H1 (cell line): Measurements from ENCODE around the gene CAPS. TPM values are rescaled to one million over a fixed set of nuclear protein-coding genes. Genes with fewer than 3 reads are reported as not detected.
A peak's percentile ranks its signal among the peaks of the same experiment; 100 is the strongest.

ENCODE experiments used
- BACH1 ChIP-seq: IDR thresholded peaks from 2 replicates; pipeline ENCODE4 v1.6.1; 2012; ENCODE audit warnings: low read length, improper control_type of control experiment
- BCL11A ChIP-seq, 2 experiments: IDR thresholded peaks; one replicate each; pipeline ENCODE4 v1.6.1; 2011; ENCODE audit warnings: low read depth in 2 of 2, low read length in 2 of 2, mild to moderate bottlenecking in 2 of 2
- CTBP2 ChIP-seq: IDR thresholded peaks from 2 replicates; pipeline ENCODE4 v1.7.0; 2011; ENCODE audit warnings: borderline replicate concordance, mild to moderate bottlenecking, moderate library complexity, mixed read lengths, low read length; ENCODE audit not compliant: insufficient read depth, insufficient read length
- EGR1 ChIP-seq: IDR thresholded peaks from 2 replicates; pipeline ENCODE4 v1.6.1; 2011; ENCODE audit warnings: low read depth, low read length, borderline replicate concordance
- FOSL1 ChIP-seq: IDR thresholded peaks from 2 replicates; pipeline ENCODE4 v1.6.1; 2011; ENCODE audit warnings: mild to moderate bottlenecking, low read depth, low read length, moderate library complexity; ENCODE audit not compliant: insufficient read depth
- JUN ChIP-seq: IDR thresholded peaks from 2 replicates; pipeline ENCODE4 v1.6.1; 2011; ENCODE audit warnings: low read depth, mild to moderate bottlenecking, improper control_type of control experiment, low read length
- JUND ChIP-seq: IDR thresholded peaks from 2 replicates; pipeline ENCODE4 v1.6.1; 2011; ENCODE audit warnings: mild to moderate bottlenecking, improper control_type of control experiment, low read length
- KDM1A ChIP-seq: fragments of 200-600, 300-600 bp; sonication (generic); IDR thresholded peaks from 2 replicates; pipeline ENCODE4 v1.7.1; 2016; ENCODE audit warnings: mild to moderate bottlenecking, low read length, borderline replicate concordance
- KDM4A ChIP-seq: IDR thresholded peaks from one replicate; pipeline ENCODE4 v1.7.1; 2012; ENCODE audit warnings: low read depth, mild to moderate bottlenecking, moderate library complexity, low read length, inconsistent platforms; ENCODE audit not compliant: severe bottlenecking
- KDM5A ChIP-seq: fragments of 200-600 bp; IDR thresholded peaks from 2 replicates; pipeline ENCODE4 v1.7.1; 2012; ENCODE audit warnings: mild to moderate bottlenecking, low read length, inconsistent platforms, mixed read lengths
- NRF1 ChIP-seq: IDR thresholded peaks from 2 replicates; pipeline ENCODE4 v1.6.1; 2011; ENCODE audit warnings: mild to moderate bottlenecking, low read depth, low read length, improper control_type of control experiment
- PHF8 ChIP-seq: fragments of 200-600 bp; sonication (generic); conservative IDR thresholded peaks from 2 replicates; pipeline ENCODE4 v1.7.1; 2012; ENCODE audit warnings: low read depth, mild to moderate bottlenecking, inconsistent platforms, low read length, moderate library complexity
- POLR2A ChIP-seq, 2 experiments: IDR thresholded peaks; 1 replicate in 1 of 2; 2 replicates in 1 of 2; pipeline ENCODE4 v1.6.1; 2011; ENCODE audit warnings: low read depth in 2 of 2, low read length in 2 of 2, mild to moderate bottlenecking in 2 of 2; ENCODE audit errors: control extremely low read depth in 1 of 2
- RBBP5 ChIP-seq: IDR thresholded peaks from 2 replicates; pipeline ENCODE4 v1.7.1; 2012; ENCODE audit warnings: low read depth, mild to moderate bottlenecking, inconsistent platforms, low read length, moderate library complexity, borderline replicate concordance
- SIRT6 ChIP-seq: IDR thresholded peaks from one replicate; pipeline ENCODE4 v1.7.1; 2012; ENCODE audit warnings: low read length, inconsistent platforms
- SP2 ChIP-seq: IDR thresholded peaks from 2 replicates; pipeline ENCODE4 v1.6.1; 2012; ENCODE audit warnings: mild to moderate bottlenecking, low read length, inconsistent platforms
- SP4 ChIP-seq: IDR thresholded peaks from 2 replicates; pipeline ENCODE4 v1.6.1; 2012; ENCODE audit warnings: low read length, inconsistent platforms
- TAF7 ChIP-seq: optimal IDR thresholded peaks from 2 replicates; pipeline ENCODE3; 2011; ENCODE audit warnings: low read depth, mild to moderate bottlenecking, inconsistent platforms, low read length, moderate library complexity, borderline replicate concordance
- YY1 ChIP-seq: IDR thresholded peaks from 2 replicates; pipeline ENCODE4 v1.6.1; 2011; ENCODE audit warnings: low read depth, mild to moderate bottlenecking, low read length
- ZNF274 ChIP-seq: IDR thresholded peaks from 2 replicates; pipeline ENCODE4 v1.7.0; 2012; ENCODE audit warnings: low read length, borderline replicate concordance; ENCODE audit errors: extremely low read depth
- polyA plus RNA-seq, 7 experiments: library from polyadenylated mRNA; depleted of rRNA in 3 of 7; stranded (reverse) in 5 of 7; unstranded in 2 of 7; fragments of >200 nt in 5 of 7; fragments of 200-250 nt in 2 of 7; gene quantifications; 1 replicate in 5 of 7; 2 replicates in 1 of 7; 4 replicates in 1 of 7; pipeline versions ENCODE4 v1.2.1 to v1.2.3, GENCODE V29; 2011 to 2013; ENCODE audit warnings: missing spikeins in 2 of 7, mixed read lengths in 2 of 7
- total RNA-seq: library from RNA; stranded (reverse); fragmentation: NEBNext Ultra II Directional; extraction: Animal tissue kit (Norgen Biotek cat#: 25700); gene quantifications from 2 replicates; pipeline ENCODE4 v1.2.1, GENCODE V29; 2021
- TF ChIP-seq, protein P1 (sequence below): IDR thresholded peaks from 2 replicates; pipeline ENCODE4 v1.6.1; 2011; ENCODE audit warnings: low read depth, mild to moderate bottlenecking, low read length; ENCODE audit not compliant: insufficient read depth
- TF ChIP-seq, protein P2 (sequence below): IDR thresholded peaks from 2 replicates; pipeline ENCODE4 v1.6.1; 2012; ENCODE audit warnings: inconsistent platforms
- TF ChIP-seq, protein P3 (sequence below): IDR thresholded peaks from 2 replicates; pipeline ENCODE4 v1.6.1; 2011; ENCODE audit warnings: low read length, improper control_type of control experiment

CAPS gene
- total and polyA plus RNA-seq, 2 of the 8 experiments (the other 6 are each of a cell fraction or from before 2014, with no cell fraction given) = 2.1 to 2.4 TPM

DNA sequence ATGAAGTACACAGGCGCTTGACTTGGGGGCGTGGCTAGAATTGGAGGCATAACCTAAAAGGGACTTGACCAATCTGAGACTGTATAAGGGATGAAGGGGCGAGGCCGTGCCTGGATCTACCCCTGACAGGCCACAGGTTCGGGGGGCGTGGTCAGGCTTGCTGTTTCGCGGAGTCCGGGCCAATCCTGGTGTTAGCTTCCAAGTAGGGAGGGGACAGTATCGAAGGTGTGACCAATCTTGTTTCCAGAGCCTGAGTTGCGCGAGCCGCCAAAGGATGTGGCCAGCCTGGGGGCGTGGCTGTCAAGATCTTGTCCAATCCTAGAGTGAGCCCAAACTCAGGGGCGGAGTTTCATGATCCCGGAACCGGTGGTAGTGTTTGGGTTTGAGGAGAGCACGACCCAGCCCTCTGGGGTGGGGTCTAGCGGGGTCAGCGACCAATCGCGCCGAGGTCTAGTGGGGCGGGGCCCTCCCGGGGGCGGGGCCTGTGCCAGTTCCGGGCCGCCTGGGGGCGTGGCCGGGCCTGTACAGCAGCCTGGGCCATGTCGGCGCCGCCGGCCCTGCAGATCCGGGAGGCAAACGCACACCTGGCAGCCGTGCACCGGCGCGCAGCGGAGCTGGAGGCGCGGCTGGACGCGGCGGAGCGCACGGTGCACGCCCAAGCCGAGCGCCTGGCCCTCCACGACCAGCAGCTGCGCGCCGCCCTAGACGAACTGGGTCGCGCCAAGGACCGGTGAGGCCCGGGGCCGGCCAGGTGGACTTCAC, 9.5 kb upstream of the CAPS start, which contains the start of gene VMAC (continued):
- TF ChIP-seq EGR1 = no peak
- TF ChIP-seq KDM5A = no peak
- no peak for TF ChIP-seq FOSL1
- 0 out of 2 replicates have a peak, but pooled peaks have one; percentile 28 for TF ChIP-seq PHF8
- TF ChIP-seq YY1 = no peak
- peak in 1 of 2 experiments; percentile 70; a peak in 2 of 3 replicates for TF ChIP-seq POLR2A (IDR thresholded peaks at IDR 0.05; ENCODE audit: control extremely low read depth in 1 of 2, low read depth in 2 of 2, low read length in 2 of 2)
- TF ChIP-seq JUN = no peak
- no peak for TF ChIP-seq SP4
- no peak for TF ChIP-seq RBBP5
- peak; percentile 43 for TF ChIP-seq KDM4A
- TF ChIP-seq BACH1 = no peak
- TF ChIP-seq TAF7 = peak; percentile 72
- TF ChIP-seq SP2 = peak; percentile 7; the same call in 1 of the 2 replicates
- TF ChIP-seq, protein P1, sequence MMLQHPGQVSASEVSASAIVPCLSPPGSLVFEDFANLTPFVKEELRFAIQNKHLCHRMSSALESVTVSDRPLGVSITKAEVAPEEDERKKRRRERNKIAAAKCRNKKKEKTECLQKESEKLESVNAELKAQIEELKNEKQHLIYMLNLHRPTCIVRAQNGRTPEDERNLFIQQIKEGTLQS = no peak
- TF ChIP-seq CTBP2 = no peak
- peak; percentile 44 for TF ChIP-seq NRF1
- TF ChIP-seq JUND = no peak
- TF ChIP-seq SIRT6 = no peak
- TF ChIP-seq BCL11A (IDR thresholded peaks at IDR 0.05; ENCODE audit: low read depth in 2 of 2, low read length in 2 of 2) = no peak
- no peak for TF ChIP-seq ZNF274
- no peak for TF ChIP-seq KDM1A
- TF ChIP-seq, protein P2, sequence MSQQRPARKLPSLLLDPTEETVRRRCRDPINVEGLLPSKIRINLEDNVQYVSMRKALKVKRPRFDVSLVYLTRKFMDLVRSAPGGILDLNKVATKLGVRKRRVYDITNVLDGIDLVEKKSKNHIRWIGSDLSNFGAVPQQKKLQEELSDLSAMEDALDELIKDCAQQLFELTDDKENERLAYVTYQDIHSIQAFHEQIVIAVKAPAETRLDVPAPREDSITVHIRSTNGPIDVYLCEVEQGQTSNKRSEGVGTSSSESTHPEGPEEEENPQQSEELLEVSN = 0 out of 2 replicates have a peak, but pooled peaks have one; percentile 9
- TF ChIP-seq, protein P3, sequence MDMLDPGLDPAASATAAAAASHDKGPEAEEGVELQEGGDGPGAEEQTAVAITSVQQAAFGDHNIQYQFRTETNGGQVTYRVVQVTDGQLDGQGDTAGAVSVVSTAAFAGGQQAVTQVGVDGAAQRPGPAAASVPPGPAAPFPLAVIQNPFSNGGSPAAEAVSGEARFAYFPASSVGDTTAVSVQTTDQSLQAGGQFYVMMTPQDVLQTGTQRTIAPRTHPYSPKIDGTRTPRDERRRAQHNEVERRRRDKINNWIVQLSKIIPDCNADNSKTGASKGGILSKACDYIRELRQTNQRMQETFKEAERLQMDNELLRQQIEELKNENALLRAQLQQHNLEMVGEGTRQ = no peak
